ENCODE measurements around the gene SOS1.

GRCh38 chr2:39158351-39158750, 37.5 kb upstream of the SOS1 start:
- TF ChIP-seq POLR2A (IDR thresholded peaks at IDR 0.05; ENCODE audit: low read length) = no peak
- TF ChIP-seq GATA1 (IDR thresholded peaks at IDR 0.05; ENCODE audit: low read depth, low read length) = no peak
